GM21423 (cell line): ENCODE results near the gene CHST5.
A peak's percentile ranks its signal among the peaks of the same experiment; 100 is the strongest.
"Not testable (repeated sequence)": the region's sequence is repeated elsewhere in the genome, so short reads cannot be mapped to it uniquely, and the experiment has no call there.

Experiments used
- ATAC-seq: cut with Tn5 transposase; IDR thresholded peaks from one replicate; pipeline ENCODE4 v1.9.1; 2021; ENCODE audit warnings: mild to moderate bottlenecking, moderate library complexity; ENCODE audit not compliant: unreplicated experiment

CHST5 gene

DNA sequence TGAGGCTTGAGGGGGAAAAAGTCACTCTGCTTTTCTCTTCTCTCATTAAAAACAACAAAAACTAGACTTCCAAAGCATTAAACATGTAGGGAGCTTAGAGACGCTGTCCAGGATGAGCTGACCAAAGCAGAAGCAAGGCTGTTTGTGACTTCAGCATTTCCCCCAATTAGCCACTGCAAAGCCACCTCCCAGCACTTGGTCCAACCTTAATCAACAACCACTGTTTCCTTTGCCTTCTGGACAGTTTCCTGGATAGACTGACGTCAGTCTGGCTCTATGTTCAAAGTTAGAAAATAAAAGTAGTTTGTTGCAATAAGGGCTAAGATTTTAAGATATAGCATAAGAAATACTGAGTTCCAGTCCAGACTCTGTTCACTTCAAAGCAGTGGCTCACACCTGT lies 17.0 kb upstream of the CHST5 start:
- ATAC-seq: no peak

DNA sequence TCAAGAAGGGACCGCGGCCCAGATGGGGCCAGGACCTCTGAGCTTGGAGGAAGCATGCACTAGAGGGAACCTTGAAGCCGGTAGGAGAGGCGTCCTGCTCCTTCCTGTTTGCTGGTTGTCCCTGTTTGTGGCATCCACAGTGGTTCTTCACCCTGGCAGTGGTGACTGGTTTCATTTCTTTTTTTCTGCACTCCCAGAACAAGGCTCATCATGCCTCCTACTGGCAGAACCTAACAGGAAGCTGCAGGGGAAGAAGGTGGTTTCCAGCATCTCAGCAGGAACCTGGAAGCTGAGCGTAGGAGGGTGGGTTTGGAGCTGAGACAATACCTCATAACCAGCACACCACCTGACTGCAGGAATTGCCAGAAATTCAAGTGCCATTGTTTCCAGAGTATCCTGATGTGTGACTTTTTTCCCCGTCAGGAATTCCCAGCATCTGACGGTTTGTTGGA lies 14.3 kb upstream of the CHST5 start:
- ATAC-seq: peak; percentile 85

DNA sequence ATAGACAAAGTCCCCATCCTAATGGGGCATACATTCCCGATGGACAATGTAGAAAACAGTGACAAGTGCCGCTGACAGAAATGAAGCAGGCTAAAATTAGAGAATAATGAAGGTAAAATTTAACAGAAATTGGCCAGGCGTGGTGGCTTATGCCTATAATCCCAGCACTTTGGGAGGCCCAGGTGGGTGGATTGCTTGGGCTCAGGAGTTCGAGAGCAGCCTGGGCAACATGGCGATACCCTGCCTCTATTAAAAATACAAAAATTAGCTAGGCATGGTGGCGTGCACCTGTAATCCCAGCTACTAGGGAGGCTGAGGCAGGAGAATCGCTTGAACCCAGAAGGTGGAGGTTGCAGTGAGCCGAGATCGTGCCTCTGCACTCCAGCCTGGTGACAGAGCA lies 12.5 kb upstream of the CHST5 start:
- ATAC-seq: not testable (repeated sequence)

DNA sequence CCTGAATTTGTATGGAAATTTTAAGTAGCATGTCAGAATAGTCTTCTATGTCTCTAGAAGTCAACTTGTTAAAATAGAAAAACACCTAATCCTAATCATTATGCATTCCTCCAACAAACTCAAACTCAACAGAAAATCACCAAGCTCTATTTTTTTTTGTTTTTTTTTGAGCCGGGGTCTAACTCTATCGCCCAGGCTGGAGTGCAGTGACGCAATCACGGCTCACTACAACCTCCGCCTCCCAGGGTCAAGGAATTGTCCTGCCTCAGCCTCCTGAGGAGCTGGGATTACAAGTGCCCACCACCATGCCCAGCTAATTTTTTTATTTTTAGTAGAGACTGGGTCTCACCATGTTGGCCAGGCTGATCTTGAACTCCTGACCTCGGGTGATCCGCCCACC lies 10.4 kb upstream of the CHST5 start:
- no peak for ATAC-seq

DNA sequence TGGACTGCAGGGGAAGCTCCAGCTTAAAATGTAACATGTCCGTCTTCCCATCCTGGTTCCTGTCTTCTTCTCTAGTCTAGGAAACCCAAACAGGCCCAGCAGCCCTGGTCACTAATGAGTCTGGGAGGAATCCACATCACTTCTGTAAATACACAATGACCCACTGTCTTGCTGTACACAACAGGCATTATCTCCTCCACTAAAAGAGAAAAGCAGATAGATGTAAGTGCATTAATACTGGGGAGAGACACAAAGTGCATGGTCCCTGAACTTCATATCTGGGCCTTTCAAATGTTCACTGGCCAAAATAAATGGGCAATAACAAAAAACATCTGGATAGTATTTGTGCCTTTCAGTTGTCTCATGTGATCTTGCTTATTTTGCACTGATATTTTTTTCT lies 10.0 kb upstream of the CHST5 start:
- not testable (repeated sequence) for ATAC-seq

DNA sequence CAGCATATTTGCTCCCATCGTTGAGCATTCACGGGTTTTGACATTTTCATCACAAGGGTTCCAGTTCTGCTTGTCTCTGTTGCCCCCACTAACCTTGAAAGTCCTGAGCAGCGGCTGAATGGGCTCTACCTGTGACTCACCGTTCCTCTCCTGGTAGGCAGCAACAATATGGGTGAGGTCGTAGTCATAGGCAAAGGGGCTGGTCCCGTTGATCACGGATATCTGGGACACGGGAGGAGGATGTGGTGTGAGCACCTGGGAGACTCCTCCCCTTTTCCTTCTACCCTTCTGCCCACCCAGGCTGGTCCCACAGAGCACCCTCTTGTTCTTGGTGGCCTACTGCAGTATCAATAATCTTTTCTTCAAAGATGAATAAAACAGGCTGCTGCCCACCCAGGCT lies 6.6 kb upstream of the CHST5 start:
- ATAC-seq: not testable (repeated sequence)

DNA sequence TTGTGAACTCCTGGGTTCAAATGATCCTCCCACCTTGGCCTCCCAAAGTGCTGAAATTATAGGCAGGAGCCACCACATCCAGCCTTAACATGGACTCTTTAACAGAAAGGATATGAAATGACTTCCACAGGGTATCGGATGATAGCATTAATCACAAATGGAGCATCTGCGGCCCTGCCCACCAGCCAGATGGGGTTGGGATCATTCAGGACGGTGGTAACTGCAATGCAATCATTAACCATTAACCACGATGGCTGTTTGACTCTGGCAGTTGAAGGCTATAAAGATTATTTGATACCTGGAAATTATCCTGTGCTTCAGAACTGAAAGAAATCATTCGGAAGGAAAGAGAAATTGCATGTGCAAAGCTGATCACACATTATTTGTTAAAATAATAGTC lies 5.3 kb upstream of the CHST5 start:
- no peak for ATAC-seq

DNA sequence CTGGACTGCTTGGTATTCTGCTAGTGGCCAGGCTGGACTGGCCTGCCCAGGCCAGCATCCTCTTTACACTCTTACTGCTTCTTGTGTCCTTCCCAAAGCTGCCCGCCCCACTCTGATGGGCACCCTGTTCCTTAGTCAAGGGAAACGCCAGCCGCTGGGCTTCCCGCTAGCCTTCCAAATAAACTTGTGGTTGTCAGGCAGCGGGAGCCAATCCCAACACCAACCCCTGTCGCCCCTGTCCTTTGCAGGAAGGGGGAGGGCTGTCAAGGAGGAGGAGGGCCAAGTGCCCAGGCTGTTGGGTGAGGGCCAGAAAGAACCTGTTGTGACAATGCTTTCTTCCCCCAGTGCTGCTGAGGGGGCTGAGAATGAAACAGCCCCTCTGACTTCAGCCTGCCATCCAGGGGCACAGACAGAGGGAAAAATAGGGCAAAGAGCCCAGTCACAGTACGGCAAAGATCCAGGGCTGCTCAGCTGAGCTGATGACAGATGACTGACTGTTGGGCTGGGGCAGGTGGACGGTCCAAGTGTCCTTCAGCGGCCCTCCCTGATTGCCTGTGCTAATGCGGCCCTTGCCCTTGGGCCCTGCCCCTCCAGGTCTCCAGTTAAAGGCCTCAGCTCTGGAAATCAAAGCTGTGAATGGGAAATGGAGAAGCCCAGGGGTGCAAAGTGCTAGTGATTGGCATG lies 3.1 kb upstream of the CHST5 start:
- not testable (repeated sequence) for ATAC-seq

DNA sequence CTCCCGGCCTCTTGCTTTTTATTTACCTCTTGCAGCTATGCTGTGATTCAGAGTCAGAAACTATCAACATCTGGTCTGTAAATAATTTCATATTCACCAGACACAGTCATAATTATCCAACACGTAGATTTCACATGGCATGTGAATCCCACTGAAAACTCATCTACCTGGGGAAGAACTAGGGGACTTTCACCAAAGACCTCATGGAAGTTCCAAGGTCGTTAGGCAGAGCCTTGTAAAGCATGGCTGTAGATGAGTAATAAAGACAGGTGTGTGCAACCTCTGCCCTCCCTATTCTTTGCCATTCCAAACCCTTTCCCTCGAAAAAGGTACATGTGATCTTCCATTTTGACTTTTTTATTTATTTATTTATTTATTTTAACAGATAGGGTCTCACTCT lies 1.9 kb upstream of the CHST5 start:
- no peak for ATAC-seq

DNA sequence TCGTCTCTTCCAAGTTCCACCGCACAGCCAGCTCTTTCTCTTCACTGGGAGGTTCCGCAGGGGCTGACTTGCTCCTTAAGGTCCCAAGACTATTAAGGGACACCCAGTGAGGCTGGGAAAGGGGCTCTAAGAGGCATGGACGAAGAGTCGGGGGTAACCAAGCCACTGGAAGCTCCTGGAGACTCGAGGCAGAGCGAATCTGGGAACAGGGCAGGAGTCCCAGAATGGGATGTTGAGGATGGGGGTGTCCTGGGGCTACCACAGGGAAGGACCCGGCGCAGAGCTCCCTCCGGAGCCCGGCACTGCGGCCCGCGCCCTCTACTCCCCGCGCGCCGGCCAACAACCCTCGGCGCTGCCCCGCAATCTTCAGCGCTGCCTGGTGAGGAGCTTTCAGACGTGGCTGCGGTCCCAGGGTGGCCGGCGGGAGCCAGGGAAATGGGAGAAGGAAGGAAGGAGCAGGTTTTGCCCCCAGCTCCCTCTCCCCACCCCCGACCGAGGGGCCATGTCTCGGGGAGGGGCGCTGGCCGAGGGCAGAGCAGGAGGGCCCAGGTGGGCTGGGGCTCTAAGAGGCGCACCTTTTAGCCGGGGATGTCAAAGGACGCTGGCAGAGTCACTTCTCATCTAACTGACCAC lies 581 bp downstream of the CHST5 start:
- ATAC-seq: no peak

DNA sequence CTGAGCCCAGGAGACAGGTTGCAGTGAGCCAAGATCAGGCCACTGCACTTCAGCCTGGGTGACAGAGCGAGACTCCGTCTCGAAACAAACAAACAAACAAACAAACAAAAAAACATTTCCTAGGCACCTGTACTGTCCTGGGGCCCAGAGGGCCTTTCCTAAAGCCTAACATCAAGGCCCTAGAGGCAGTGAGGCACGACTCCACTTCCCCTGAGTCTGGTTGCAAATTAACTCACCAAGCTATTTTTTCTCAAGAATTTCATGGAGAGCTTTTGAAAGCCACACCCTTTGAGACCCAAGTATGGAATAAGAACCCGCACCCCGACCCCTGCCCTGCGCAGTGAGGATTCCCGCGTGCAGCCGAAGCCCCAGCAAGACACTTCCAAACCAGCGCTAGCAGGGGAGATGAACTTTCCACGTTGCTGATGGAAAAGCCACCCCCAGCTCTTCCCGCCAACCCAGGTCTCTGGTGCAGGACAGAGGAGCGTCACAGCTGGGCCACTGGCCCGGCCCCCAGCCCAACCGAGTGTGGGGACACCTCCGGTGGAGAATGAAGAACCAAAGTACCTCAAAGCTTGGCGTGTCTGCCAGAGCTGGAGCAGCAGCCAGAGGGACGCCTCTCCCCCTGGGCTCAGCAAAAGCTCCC lies 1.2 kb downstream of the CHST5 start:
- no peak for ATAC-seq

DNA sequence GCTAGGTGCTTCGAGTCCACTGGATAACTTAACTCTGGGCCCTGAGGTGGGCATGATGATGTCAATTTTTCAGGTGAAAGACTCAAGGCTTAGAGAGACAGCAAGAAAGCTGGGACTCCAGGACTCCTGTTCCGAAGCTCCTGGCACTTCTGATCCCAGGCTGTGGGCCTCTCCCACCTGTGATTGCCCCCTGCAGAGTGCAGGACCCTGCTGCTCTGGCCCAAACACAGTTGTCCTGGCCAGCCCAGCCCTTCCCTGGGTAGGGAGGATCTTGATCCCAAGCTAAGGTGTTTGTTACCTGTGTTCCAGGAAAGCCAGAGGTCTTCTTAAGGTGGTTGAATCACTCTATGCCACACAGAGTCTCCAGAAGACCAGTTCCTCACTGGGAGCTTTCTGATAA lies 3.1 kb downstream of the CHST5 start:
- ATAC-seq: no peak

DNA sequence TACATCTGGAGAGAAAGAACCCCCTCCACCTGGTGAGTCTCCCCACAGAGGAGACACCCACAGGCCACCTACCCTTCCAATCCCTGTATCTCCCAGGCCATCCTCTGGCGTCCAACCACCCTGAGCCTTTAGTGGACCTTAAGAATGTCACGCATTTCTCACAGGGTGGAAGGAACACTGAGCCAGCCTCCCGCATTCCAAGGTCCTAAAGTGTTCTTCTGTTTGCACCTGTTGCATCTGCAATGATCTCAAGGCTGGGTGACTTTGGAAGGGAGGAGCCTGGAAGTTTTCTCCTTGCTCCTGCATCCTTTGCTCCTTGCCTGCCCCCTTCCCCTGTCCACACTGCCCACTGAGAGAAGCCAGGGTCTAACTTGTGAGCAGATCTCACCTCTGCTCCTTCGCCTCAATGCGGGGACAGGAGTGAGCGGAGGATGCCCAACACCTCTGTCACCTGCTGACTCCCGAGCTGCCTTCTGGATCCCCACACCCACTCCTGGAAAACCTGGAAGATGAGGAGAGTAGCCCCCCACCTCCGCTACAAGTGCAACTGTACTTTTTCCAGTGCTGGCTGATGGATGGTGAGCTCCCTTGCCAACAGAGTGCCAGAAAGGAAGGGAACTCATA lies 3.7 kb downstream of the CHST5 start:
- ATAC-seq: no peak

DNA sequence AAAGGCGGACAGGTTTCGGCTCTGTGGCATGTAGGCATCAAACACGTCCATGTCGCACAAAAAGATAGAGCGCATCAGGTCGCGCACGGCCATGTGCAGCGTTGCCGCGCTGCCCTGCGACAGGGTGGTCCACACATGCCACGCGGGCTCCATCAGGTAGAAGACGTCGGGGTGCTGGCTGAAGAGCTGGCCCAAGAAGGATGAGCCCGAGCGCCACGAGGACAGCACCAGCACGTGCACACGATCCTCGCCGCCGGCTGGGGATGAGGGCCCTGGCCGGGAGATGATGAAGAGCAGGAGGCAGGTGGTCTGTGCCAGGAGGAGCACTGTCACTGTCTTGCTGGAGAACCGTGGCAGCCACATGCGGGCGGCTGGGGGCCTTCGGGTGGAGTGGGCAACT lies 5.9 kb downstream of the CHST5 start:
- ATAC-seq: no peak

DNA sequence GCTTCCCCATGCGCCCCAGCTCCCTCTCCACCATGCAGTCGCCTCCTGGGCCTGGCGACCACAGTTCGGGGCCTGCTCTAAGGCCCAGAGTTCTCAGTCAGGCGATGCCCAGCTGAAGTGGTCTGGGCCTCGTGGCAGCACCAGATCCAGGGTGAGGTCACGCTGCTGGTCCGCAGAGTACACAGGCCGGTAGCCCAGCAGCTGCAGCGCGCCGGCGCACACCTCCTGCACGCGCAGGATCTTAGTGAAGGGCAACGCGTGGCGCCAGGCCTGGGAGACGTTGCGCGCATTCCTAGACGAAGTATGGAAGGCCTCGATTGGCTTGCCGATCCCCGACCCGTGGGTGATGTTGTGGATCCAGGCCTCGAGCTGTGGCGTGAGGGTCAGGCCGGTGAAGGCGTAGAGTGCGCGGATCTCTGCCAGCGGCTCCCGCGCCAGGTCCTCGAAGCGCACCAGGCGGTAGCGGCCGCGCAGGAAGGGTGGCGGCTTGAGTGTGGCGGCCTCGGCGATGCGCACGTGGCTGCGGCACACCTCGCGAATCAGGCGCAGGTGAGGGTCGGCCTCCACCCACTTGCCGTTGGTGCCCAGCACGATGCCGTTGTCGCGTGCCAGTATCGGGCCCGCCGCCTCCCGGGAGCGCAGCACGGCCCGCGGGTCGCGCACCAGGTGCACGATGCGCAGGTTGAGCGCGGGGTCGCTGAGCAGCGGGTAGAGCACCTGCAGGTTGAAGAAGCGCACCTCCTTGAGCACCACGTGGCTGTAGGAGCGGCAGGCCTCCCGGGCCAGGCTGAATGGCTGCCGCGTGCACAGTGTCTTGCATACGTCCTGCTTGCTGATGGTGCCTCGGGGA lies 6.6 kb downstream of the CHST5 start:
- no peak for ATAC-seq

DNA sequence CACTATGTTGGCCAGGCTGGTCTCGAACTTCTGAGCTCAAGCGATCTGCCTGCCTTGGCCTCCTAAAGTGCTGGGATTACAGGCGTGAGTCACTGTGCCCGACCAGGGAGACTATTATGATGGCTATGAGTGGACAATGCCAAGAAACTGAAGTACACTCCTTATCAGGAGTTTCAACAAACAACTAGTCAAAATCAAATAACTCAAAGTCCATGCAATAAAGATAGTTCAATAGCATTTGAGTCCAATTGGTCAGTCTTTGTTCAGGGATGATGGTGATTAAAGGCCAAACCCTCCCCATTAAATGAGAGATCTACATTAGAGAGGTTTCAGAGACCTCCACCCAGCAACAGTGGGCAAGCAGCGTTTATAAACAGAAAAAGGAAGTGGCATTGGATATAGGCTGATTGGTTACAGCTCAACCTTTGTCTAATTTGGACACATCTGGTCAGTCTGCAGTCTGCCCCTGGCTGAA lies 8.0 kb downstream of the CHST5 start:
- ATAC-seq: no peak

DNA sequence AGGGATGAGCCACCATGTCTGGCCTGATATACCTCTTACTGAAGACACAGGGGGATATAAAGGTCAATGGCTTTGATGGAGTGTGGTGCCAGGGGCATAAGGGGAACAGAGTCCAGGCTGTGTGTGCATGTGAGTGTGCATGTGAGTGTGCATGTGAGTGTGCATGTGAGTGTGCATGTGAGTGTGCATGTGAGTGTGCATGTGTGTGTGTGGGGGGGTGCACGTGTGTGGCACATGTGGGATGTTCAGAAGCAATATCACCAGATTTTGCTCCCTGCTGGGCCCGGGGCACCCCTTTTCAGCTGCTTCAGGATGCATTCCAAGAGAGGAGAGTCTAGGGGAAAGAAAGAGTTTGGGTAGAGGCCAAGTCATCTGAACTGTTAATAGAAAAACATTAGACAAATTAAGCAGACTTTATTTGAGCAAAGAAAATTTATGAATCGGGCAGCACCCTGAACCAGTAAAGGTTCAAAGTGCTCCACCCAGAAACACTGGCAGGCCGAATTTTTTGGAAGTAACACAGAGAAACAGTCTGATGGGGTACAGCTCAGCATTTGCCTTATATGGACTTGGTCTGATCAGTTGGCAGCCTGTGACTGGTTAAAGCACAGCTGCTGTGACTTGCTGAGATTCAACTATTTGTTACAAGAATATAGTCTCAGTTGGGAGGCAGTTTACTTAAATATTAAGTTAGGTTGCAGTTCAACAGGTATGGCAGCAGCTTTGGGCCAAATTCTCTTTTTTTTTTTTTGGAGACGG lies 9.7 kb downstream of the CHST5 start:
- no peak for ATAC-seq

DNA sequence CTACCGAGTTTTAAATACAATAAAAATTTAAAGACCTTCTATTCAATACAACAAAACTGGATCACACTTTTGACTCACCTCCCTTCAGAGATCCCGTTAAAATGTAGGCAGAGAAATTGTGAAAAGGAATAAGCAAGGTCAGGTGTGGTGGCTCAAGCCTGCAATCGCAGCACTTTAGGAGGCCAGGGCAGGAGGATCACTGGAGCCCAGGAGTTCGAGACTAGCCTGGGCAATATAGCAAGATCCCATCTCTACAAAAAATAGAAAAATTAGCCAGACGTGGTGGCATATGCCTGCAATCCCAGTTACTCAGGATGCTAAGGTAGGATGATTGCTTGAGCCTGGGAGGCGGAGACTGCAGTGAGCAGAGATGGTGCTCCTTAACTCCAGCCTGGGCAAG lies 16.7 kb downstream of the CHST5 start:
- no peak for ATAC-seq

DNA sequence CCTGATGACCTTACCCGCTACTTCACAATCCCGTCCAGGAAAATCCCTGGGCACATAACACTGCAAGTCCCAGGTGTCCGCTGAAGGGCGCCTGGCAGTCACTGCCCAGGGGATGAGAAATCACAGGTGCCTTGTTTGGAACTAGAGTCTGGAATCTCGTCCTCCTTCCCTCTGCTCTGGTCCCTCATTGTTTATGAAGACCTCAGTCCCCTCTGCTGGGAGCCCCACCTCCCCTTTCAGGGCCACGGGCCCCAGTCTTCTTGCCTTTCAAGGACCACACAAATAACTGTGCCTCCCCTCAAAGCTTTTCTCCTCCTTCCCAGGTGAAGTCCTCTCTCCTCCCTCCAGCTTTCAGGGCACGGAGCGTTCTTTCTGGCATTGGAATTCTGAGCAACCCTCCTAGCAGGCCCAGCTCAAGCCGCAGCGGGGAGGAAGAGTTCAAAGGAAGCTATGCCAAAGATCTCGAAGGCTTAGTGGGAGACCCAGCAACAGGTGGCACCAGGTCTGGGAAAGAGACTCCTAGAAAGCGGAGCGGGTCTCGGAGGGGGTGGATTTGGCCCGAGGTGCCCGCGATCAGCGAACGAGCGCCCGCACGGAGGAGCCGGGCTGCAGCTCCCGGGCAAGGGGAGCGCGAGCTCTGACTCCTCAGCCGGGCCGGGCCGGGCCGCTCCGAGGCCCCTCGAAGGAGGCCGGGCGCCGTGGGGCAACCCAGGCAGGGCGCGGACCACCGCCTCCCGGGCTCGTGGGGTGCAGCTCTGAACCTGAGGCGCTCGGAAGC lies 19.5 kb downstream of the CHST5 start:
- peak; percentile 13 for ATAC-seq
